Type B pancreatic cell (in vitro differentiated cells): ENCODE measurements around the gene RNF38. TPM values are rescaled to one million over a fixed set of nuclear protein-coding genes. Genes with fewer than 3 reads are reported as not detected.
A peak's percentile ranks its signal among the peaks of the same experiment; 100 is the strongest.
"Not testable (repeated sequence)": the region's sequence is repeated elsewhere in the genome, so short reads cannot be mapped to it uniquely, and the experiment has no call there.

Experiments
- DNase-seq: peaks from one replicate; pipeline ENCODE4 v3.0.0; 2021; ENCODE audit warnings: mixed read lengths; ENCODE audit not compliant: unreplicated experiment; ENCODE audit errors: extremely low spot score
- H3K27ac Mint-ChIP-seq: 2 replicates; pipeline ENCODE4 v1.8.0; 2021; ENCODE audit warnings: mild to moderate bottlenecking, mixed read lengths
- H3K27me3 Mint-ChIP-seq: 2 replicates; pipeline ENCODE4 v1.8.0; 2021; ENCODE audit warnings: mixed read lengths
- H3K36me3 Mint-ChIP-seq: 2 replicates; pipeline ENCODE4 v1.8.0; 2021; ENCODE audit warnings: mixed read lengths
- H3K4me1 Mint-ChIP-seq: one replicate; pipeline ENCODE4 v1.8.0; 2021; ENCODE audit warnings: mixed read lengths; ENCODE audit not compliant: unreplicated experiment
- H3K4me3 Mint-ChIP-seq: 2 replicates; pipeline ENCODE4 v1.8.0; 2021; ENCODE audit warnings: mild to moderate bottlenecking, mixed read lengths
- H3K9me3 Mint-ChIP-seq: 2 replicates; pipeline ENCODE4 v1.8.0; 2021; ENCODE audit warnings: mixed read lengths
- long read RNA-seq: library from polyadenylated mRNA; unstranded; transcript quantifications from one replicate; pipeline ENCODE4 v2.0.0, GENCODE V29; 2020
- total RNA-seq: library from RNA; stranded (reverse); gene quantifications from 2 replicates; pipeline ENCODE4 v1.2.1, GENCODE V29; 2021; ENCODE audit warnings: low replicate concordance
- TF ChIP-seq, protein P1 (sequence below): fragments of 200-600 bp; sonication (generic); conservative IDR thresholded peaks from 2 replicates; pipeline ENCODE4 v1.5.0; 2021; ENCODE audit warnings: antibody characterized with exemption, mild to moderate bottlenecking

Gene RNF38
- total RNA-seq = 34.7 and 39.9 TPM in 2 replicates
- long read RNA-seq, partial matches to known transcripts = 1 of 6 reads
- long read RNA-seq, other reads (novel, unspliced or antisense) = 5 of 6 reads

DNA sequence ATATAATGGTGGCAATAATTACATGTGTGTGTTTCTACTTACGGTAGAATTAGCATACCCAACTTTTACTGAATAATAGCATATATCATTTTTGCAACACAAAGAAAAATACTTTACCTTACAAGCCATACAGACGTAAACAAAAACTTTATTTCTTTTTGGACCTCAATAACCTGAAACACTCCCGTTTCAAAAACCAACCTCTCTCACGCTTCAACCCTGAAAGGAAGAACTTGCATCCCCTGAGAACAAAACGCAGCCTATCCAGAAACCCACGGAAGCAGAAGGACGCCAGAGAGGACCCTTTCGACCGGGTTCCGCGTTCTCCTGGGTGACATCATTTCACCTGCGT lies at the start of gene RNF38:
RNF38 (minus strand) TSS at position 290 of the 352 bp plus-strand sequence; CDS start at position 129, 161 bp downstream.
- peaks cover 10% of the 10 kb centered on the region for H3K36me3 Mint-ChIP-seq
- no peaks in the 10 kb centered on the region for H3K27me3 Mint-ChIP-seq

DNA sequence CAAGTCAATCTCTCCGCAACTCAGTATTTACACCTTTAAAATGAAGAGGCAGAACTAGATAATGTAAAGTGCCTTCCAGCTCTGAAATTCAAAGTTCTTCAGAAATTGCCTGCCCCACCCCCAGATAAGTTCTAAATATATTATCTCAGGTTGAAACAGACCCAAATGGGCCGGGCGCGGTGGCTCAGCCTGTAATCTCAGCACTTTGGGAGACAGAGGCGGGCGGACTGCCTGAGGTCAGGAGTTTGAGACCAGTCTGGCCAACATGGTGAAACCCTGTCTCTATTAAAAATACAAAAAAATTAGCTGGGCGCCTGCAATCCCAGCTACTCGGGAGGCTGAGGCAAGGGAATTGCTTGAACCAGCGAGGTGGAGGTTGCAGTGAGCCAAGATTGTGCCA lies 48.5 kb upstream of the RNF38 start:
- H3K9me3 Mint-ChIP-seq, H3K36me3 Mint-ChIP-seq, H3K27me3 Mint-ChIP-seq, DNase-seq, H3K4me3 Mint-ChIP-seq, H3K27ac Mint-ChIP-seq: not testable (repeated sequence)
- peaks cover 12% of the 10 kb centered on the region for H3K4me1 Mint-ChIP-seq

More for the DNA sequence above, at the start of gene RNF38:
- no peaks in the 10 kb centered on the region for H3K9me3 Mint-ChIP-seq
- TF ChIP-seq, protein P1, sequence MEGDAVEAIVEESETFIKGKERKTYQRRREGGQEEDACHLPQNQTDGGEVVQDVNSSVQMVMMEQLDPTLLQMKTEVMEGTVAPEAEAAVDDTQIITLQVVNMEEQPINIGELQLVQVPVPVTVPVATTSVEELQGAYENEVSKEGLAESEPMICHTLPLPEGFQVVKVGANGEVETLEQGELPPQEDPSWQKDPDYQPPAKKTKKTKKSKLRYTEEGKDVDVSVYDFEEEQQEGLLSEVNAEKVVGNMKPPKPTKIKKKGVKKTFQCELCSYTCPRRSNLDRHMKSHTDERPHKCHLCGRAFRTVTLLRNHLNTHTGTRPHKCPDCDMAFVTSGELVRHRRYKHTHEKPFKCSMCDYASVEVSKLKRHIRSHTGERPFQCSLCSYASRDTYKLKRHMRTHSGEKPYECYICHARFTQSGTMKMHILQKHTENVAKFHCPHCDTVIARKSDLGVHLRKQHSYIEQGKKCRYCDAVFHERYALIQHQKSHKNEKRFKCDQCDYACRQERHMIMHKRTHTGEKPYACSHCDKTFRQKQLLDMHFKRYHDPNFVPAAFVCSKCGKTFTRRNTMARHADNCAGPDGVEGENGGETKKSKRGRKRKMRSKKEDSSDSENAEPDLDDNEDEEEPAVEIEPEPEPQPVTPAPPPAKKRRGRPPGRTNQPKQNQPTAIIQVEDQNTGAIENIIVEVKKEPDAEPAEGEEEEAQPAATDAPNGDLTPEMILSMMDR = no peak
- H3K4me3 Mint-ChIP-seq = peak within 1 kb of the TSS; percentile 98
- H3K4me1 Mint-ChIP-seq = peaks cover 31% of the 10 kb centered on the region
- H3K27ac Mint-ChIP-seq = peak within 1 kb of the TSS; percentile 100
- no peak for DNase-seq

DNA sequence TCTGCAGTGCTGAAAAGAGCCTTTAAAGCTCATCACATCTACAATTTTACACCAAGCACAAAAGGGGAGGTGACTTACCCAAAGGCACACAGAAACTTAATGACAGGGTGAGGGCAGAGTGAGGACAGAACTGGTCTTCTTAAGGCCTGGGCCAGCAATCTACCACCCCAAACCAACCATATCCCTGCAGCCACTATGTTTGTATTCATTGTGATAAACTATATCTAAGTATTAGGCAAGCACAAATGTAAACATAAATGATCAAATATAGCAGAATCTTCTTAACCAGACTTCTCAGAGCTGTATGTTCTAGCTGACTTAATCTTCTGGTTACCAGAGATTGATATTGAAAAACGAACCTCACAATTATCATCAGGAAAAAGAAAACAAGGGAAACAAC lies 47.9 kb upstream of the RNF38 start:
- Mint-ChIP-seq H3K27ac (no peak overlapping the region), H3K36me3 (no peaks in the 10 kb centered on the region), H3K9me3 (no peaks in the 10 kb centered on the region), H3K4me1 (peaks cover 14% of the 10 kb centered on the region), H3K4me3 (no peak overlapping the region), H3K27me3 (no peaks in the 10 kb centered on the region)
- DNase-seq = no peak
- TF ChIP-seq, protein P1 = no peak

DNA sequence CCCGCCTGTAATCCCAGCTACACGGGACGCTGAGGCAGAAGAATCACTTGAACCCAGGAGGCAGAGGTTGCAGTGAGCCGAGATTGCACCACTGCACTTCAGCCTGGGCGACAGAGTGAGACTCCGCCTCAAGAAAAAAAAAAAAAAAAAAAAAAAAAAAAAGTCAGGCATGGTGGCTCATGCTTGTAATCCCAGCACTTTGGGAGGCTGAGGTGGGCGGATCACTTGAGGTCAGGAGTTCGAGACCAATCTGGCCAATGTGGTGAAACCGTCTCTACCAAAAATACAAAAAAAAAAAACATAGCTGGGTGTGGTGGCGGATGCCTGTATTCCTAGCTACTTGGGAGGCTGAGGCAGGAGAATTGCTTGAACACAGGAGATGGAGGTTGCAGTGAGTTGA lies 46.6 kb upstream of the RNF38 start:
- not testable (repeated sequence) for H3K4me3 Mint-ChIP-seq, H3K9me3 Mint-ChIP-seq, H3K36me3 Mint-ChIP-seq, H3K27me3 Mint-ChIP-seq, DNase-seq, H3K27ac Mint-ChIP-seq
- peaks cover 19% of the 10 kb centered on the region for H3K4me1 Mint-ChIP-seq

DNA sequence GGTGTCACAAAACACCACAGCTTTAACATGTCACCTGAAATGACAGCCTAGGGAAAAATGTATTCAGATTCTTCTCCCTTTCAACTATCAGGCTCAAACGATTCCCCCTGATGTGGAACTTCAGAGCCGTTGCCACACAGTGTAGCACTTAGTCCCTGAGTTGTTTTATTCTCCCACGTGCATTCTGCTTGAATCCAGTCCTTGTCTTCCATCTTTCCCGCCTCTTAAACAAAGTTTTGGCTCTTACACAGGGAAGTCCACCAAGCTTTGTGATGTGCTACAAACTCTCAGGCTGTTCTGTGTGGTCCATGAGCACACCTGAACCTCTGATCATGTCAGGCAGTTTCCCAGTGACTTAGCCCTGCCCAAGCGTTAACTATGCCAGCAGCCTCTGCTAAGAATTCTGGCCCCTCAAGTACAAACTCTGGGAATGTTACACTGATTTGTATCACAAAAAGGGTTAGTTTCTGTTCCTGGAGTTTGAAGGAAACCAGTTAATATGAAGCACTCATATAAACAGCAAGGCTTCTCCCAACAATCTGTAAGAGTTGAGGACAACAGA lies 45.8 kb upstream of the RNF38 start:
- H3K27me3 Mint-ChIP-seq = no peaks in the 10 kb centered on the region
- DNase-seq = no peak
- TF ChIP-seq, protein P1 = no peak
- H3K36me3 Mint-ChIP-seq = peaks cover 5% of the 10 kb centered on the region
- H3K4me3 Mint-ChIP-seq = no peak overlapping the region
- no peaks in the 10 kb centered on the region for H3K9me3 Mint-ChIP-seq
- no peak overlapping the region for H3K27ac Mint-ChIP-seq
- H3K4me1 Mint-ChIP-seq = peaks cover 19% of the 10 kb centered on the region

DNA sequence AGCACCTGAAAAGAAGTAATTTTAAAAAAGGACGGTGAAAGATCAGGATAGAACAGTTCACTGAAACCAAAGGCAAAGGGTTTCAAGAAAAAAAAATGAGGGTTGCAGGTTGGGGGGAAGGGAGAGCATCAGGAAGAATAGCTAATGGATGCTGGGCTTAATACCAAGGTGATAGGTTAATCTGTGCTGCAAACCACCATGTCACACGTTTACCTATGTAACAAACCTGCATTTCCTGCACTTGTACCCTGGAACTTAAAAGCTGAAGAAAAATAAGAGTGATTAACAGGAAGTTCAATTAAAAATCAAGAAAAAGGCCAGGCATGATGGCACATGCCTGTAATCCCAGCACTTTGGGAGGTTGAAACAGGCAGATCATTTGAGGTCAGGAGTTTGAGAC lies 44.1 kb upstream of the RNF38 start:
- DNase-seq = no peak
- Mint-ChIP-seq H3K4me3 (no peak overlapping the region), H3K27me3 (no peaks in the 10 kb centered on the region), H3K9me3 (no peaks in the 10 kb centered on the region), H3K4me1 (peaks cover 19% of the 10 kb centered on the region), H3K36me3 (peaks cover 5% of the 10 kb centered on the region), H3K27ac (no peak overlapping the region)
- TF ChIP-seq, protein P1 = no peak

DNA sequence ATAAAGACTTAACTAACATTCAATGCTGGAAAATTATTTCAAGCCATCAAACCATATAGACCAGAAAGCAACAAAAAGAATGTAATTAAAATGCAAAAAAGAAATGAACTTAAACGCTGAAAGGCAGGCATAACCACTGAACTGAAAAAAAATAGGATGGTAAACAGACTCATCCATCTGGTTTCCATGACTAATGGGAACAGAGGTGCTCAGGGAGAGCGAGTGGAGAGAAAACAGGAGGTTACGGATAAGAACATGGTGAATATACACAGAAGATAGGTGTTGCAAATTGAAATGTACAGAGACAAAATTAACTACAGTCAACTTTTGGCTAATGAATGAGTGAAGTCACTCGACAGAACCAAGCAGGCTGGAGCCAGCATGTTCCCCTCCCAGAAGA lies 43.5 kb upstream of the RNF38 start:
- DNase-seq = no peak
- Mint-ChIP-seq H3K36me3 (peaks cover 5% of the 10 kb centered on the region), H3K27ac (no peak overlapping the region), H3K27me3 (no peaks in the 10 kb centered on the region), H3K9me3 (no peaks in the 10 kb centered on the region), H3K4me3 (no peak overlapping the region), H3K4me1 (peaks cover 21% of the 10 kb centered on the region)
- TF ChIP-seq, protein P1 = no peak
